ENCODE measurements around the gene APPL2. TPM values are rescaled to one million over a fixed set of nuclear protein-coding genes. Genes with fewer than 3 reads are reported as not detected.

APPL2 gene
- polyA plus RNA-seq, 6 donors from 2014 or later, result 13.2 to 18.0 (median 14.7) TPM

GRCh38 chr12:105214670-105215375 lies 21.2 kb downstream of the APPL2 start:
- Mint-ChIP-seq H3K4me1 (no peaks in the 10 kb centered on the region), H3K27ac (peak overlapping the region in 1 of 6 donors; percentile 12), H3K9me3 (no peaks in the 10 kb centered on the region), H3K27me3 (no peaks in the 10 kb centered on the region), H3K4me3 (no peak overlapping the region), H3K36me3 (peaks cover 25 to 33% of the 10 kb centered on the region in 2 donors)
- ATAC-seq (ENCODE audit: low read depth in 2 of 2) (no peak), DNase-seq (no peak)

GRCh38 chr12:105214148-105214547 lies 21.8 kb downstream of the APPL2 start:
- DNase-seq (no peak), ATAC-seq (ENCODE audit: low read depth in 2 of 2) (no peak)
- no peak overlapping the region for H3K4me3 Mint-ChIP-seq
- no peaks in the 10 kb centered on the region for H3K9me3 Mint-ChIP-seq
- peaks cover 25 to 34% of the 10 kb centered on the region in 2 donors for H3K36me3 Mint-ChIP-seq
- H3K27ac Mint-ChIP-seq, result peak overlapping the region in 2 of 6 donors; percentile 12 to 31
- no peaks in the 10 kb centered on the region for H3K4me1 Mint-ChIP-seq
- no peaks in the 10 kb centered on the region for H3K27me3 Mint-ChIP-seq

GRCh38 chr12:105212438-105212837 lies 23.5 kb downstream of the APPL2 start:
- H3K36me3 Mint-ChIP-seq, result peaks cover 28 to 45% of the 10 kb centered on the region in 2 donors
- H3K4me1 Mint-ChIP-seq, result no peaks in the 10 kb centered on the region
- no peaks in the 10 kb centered on the region for H3K9me3 Mint-ChIP-seq
- no peak for DNase-seq
- H3K27ac Mint-ChIP-seq, result no peak overlapping the region
- no peaks in the 10 kb centered on the region for H3K27me3 Mint-ChIP-seq
- no peak for ATAC-seq (ENCODE audit: low read depth in 2 of 2)
- no peak overlapping the region for H3K4me3 Mint-ChIP-seq

DNA sequence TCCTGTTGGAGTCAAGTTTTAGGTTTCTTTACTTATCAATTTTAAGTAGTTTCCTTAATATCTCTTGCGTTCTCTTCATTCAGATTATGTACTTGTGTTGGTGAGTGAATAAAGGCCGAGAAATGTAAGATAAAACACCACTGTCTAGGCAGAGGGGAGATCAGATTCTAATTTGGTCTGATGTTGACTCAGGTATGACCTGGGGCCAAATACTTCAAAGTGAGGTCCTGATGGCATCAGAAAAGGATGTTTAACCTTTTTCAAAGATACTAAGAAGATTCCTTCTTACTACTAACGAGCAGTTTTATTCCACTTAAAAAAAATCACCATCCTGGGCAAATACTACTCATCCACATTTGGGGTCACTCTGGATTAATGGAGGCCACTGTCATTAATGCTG lies 26.9 kb downstream of the APPL2 start:
- Mint-ChIP-seq H3K36me3 (peaks cover 18 to 25% of the 10 kb centered on the region in 2 donors), H3K4me1 (no peaks in the 10 kb centered on the region), H3K27ac (peak overlapping the region in 1 of 6 donors; percentile 46), H3K9me3 (no peaks in the 10 kb centered on the region), H3K27me3 (no peaks in the 10 kb centered on the region), H3K4me3 (no peak overlapping the region)
- ATAC-seq (ENCODE audit: low read depth in 2 of 2) (no peak), DNase-seq (no peak)

DNA sequence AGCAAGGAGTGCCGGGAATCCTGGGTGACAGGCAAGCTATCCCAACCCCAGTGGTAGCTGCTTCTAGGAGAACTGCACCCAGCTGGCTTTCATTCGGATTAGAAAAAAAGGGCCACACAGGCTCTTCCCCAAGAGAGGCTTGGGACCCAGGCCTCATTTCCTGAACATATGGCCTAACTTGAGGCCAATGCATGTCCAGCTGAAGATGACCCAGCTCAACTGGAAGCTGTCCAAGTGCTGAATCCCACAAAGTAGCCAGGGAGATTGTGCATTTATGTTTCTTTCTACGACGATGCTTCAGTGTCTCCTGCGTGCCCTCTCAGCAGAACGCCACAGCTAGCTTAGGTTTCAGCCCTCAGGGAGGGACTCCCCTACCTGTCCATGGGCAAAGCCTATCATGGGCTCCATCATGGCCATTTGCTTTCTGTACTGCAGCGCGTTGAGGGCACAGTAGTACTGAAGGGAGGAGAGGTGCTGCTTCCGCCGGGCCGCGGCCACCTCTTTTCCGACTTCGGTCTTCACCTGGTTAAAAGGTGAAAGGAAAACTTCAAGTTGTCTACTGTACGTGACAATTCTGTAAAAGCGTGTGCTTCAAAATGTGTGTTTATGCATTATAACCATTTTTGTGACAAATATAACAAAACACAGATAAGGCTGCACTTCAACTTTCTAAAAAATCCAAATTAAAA lies 29.1 kb downstream of the APPL2 start:
- Mint-ChIP-seq H3K4me1 (no peaks in the 10 kb centered on the region), H3K36me3 (peaks cover 16 to 24% of the 10 kb centered on the region in 2 donors), H3K27me3 (no peaks in the 10 kb centered on the region), H3K9me3 (no peaks in the 10 kb centered on the region), H3K27ac (no peak overlapping the region), H3K4me3 (no peak overlapping the region)
- DNase-seq, result no peak
- ATAC-seq (ENCODE audit: low read depth in 2 of 2), result no peak

- peaks cover 16 to 19% of the 10 kb centered on the region in 2 donors for H3K36me3 Mint-ChIP-seq
Measured at GRCh38 chr12:105205322-105206048, 30.5 kb downstream of the APPL2 start.

GRCh38 chr12:105204916-105205315 lies 31.1 kb downstream of the APPL2 start:
- peak overlapping the region in 1 of 6 donors; percentile 71 for H3K27ac Mint-ChIP-seq
- H3K4me3 Mint-ChIP-seq, result no peak overlapping the region
- ATAC-seq (ENCODE audit: low read depth in 2 of 2) (no peak), DNase-seq (no peak)
- H3K4me1 Mint-ChIP-seq, result no peaks in the 10 kb centered on the region
- no peaks in the 10 kb centered on the region for H3K27me3 Mint-ChIP-seq
- peaks cover 16 to 19% of the 10 kb centered on the region in 2 donors for H3K36me3 Mint-ChIP-seq
- no peaks in the 10 kb centered on the region for H3K9me3 Mint-ChIP-seq

More at GRCh38 chr12:105205322-105206048, 30.5 kb downstream of the APPL2 start:
- no peaks in the 10 kb centered on the region for H3K4me1 Mint-ChIP-seq
- no peak for ATAC-seq (ENCODE audit: low read depth in 2 of 2)
- H3K27me3 Mint-ChIP-seq, result no peaks in the 10 kb centered on the region
- no peak for DNase-seq
- H3K4me3 Mint-ChIP-seq, result no peak overlapping the region
- H3K9me3 Mint-ChIP-seq, result no peaks in the 10 kb centered on the region
- H3K27ac Mint-ChIP-seq, result peak overlapping the region in 1 of 6 donors; percentile 75

- no peak for ATAC-seq (ENCODE audit: low read depth in 2 of 2)
- Mint-ChIP-seq H3K9me3 (no peaks in the 10 kb centered on the region), H3K27ac (no peak overlapping the region), H3K4me1 (no peaks in the 10 kb centered on the region), H3K36me3 (peaks cover 16 to 18% of the 10 kb centered on the region in 2 donors), H3K27me3 (no peaks in the 10 kb centered on the region), H3K4me3 (no peak overlapping the region)
- DNase-seq, result no peak
Measured at GRCh38 chr12:105204127-105204526, 31.8 kb downstream of the APPL2 start.

- peaks cover 2 to 10% of the 10 kb centered on the region in 2 donors for H3K36me3 Mint-ChIP-seq
- DNase-seq, result no peak
Measured at GRCh38 chr12:105202202-105202601, 33.8 kb downstream of the APPL2 start.

DNA sequence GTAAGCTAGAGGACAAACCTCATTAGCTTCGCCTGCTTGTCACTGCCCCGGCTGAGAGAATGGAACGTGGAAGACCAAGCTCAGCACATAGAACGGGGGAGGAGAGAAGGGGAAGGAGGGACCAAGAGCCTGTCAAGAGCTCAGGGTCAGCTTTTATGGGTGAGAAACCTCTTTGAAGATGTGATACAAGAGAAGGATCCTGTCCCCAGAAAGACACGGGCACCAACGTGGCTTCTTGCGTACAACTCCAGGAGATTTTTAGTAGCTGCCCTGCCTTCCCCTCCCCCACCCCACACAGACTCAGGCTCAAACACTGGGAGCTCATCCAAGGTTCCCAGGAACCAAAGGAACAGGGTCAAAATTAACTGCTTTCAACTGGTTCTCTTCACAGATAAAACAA lies 34.7 kb downstream of the APPL2 start:
- Mint-ChIP-seq H3K9me3 (no peaks in the 10 kb centered on the region), H3K4me3 (no peak overlapping the region), H3K27ac (peak overlapping the region in 1 of 6 donors; percentile 86), H3K27me3 (no peaks in the 10 kb centered on the region), H3K36me3 (peaks cover 0 to 10% of the 10 kb centered on the region in 2 donors), H3K4me1 (no peaks in the 10 kb centered on the region)
- ATAC-seq (ENCODE audit: low read depth in 2 of 2), result no peak
- DNase-seq, result no peak

More at GRCh38 chr12:105202202-105202601, 33.8 kb downstream of the APPL2 start:
- H3K4me1 Mint-ChIP-seq, result no peaks in the 10 kb centered on the region
- peak overlapping the region in 4 of 6 donors; percentile 19 to 82 (median 56) for H3K27ac Mint-ChIP-seq
- no peaks in the 10 kb centered on the region for H3K27me3 Mint-ChIP-seq
- no peak overlapping the region for H3K4me3 Mint-ChIP-seq
- no peak for ATAC-seq (ENCODE audit: low read depth in 2 of 2)
- no peaks in the 10 kb centered on the region for H3K9me3 Mint-ChIP-seq

- no peaks in the 10 kb centered on the region for H3K9me3 Mint-ChIP-seq
- H3K27ac Mint-ChIP-seq, result peak overlapping the region in 2 of 6 donors; percentile 56 to 86
- peaks cover 0 to 9% of the 10 kb centered on the region in 2 donors for H3K36me3 Mint-ChIP-seq
- no peaks in the 10 kb centered on the region for H3K27me3 Mint-ChIP-seq
- no peak overlapping the region for H3K4me3 Mint-ChIP-seq
- ATAC-seq (ENCODE audit: low read depth in 2 of 2) (no peak), DNase-seq (no peak)
- H3K4me1 Mint-ChIP-seq, result peaks cover 0 to 4% (median 0%) of the 10 kb centered on the region in 3 donors
Measured at GRCh38 chr12:105200385-105200784, 35.6 kb downstream of the APPL2 start.

- H3K27ac Mint-ChIP-seq, result peak overlapping the region in 2 of 6 donors; percentile 44 to 47
- DNase-seq (no peak), ATAC-seq (ENCODE audit: low read depth in 2 of 2) (no peak)
- H3K9me3 Mint-ChIP-seq, result no peaks in the 10 kb centered on the region
- peaks cover 0 to 6% (median 0%) of the 10 kb centered on the region in 3 donors for H3K4me1 Mint-ChIP-seq
- no peaks in the 10 kb centered on the region for H3K27me3 Mint-ChIP-seq
- H3K4me3 Mint-ChIP-seq, result no peak overlapping the region
- H3K36me3 Mint-ChIP-seq, result peaks cover 0 to 1% of the 10 kb centered on the region in 2 donors
Measured at GRCh38 chr12:105198961-105199360, 37.0 kb downstream of the APPL2 start.

- Mint-ChIP-seq H3K9me3 (no peaks in the 10 kb centered on the region), H3K27me3 (no peaks in the 10 kb centered on the region), H3K36me3 (peaks cover 5 to 20% of the 10 kb centered on the region in 2 donors), H3K4me3 (no peak overlapping the region), H3K4me1 (peaks cover 6 to 8% (median 6%) of the 10 kb centered on the region in 3 donors), H3K27ac (peak overlapping the region in 1 of 6 donors; percentile 47)
- ATAC-seq (ENCODE audit: low read depth in 2 of 2) (no peak), DNase-seq (no peak)
Measured at GRCh38 chr12:105196090-105196489, 39.9 kb downstream of the APPL2 start.

Measured in naive B cell (primary cell).